K562 (cell line): ENCODE measurements around the gene ACSF2. TPM values are rescaled to one million over a fixed set of nuclear protein-coding genes. Genes with fewer than 3 reads are reported as not detected.

ENCODE experiments used
- CBFB ChIP-seq: sonication (generic); formaldehyde crosslinking; IDR thresholded peaks from 2 replicates; pipeline ENCODE4 v1.4.0; 2020; ENCODE audit warnings: mild to moderate bottlenecking, missing genetic modification reagents
- GATAD2A ChIP-seq: fragments of 450-650 bp; IDR thresholded peaks from 2 replicates; pipeline ENCODE4 v1.6.1; 2017
- HIVEP1 ChIP-seq: fragments of 250-450 bp; sonication (Bioruptor Pico); IDR thresholded peaks from 2 replicates; pipeline ENCODE4 v1.4.0; 2020; ENCODE audit warnings: mild to moderate bottlenecking
- HNRNPH1 ChIP-seq: fragments of 200-400 bp; formaldehyde crosslinking; optimal IDR thresholded peaks from 2 replicates; pipeline ENCODE3; 2017; ENCODE audit warnings: low read depth, mild to moderate bottlenecking, low read length, moderate library complexity
- ILK ChIP-seq: fragments of 450-650 bp; IDR thresholded peaks from 2 replicates; pipeline ENCODE4 v1.6.1; 2016; ENCODE audit warnings: missing genetic modification characterization, low read depth, mild to moderate bottlenecking, missing compliant biosample characterization, moderate library complexity, borderline replicate concordance
- KDM5B ChIP-seq: fragments of 200-600 bp; sonication (generic); IDR thresholded peaks from 2 replicates; pipeline ENCODE4 v1.6.1; 2012; ENCODE audit warnings: low read depth, mild to moderate bottlenecking, moderate library complexity, low read length, control low read depth, inconsistent platforms; ENCODE audit not compliant: insufficient replicate concordance
- MEF2D ChIP-seq: conservative IDR thresholded peaks from 2 replicates; pipeline ENCODE4 v1.6.1; 2016; ENCODE audit warnings: low read depth, missing genetic modification characterization, missing compliant biosample characterization
- NCOA4 ChIP-seq: fragments of 450-650 bp; IDR thresholded peaks from 2 replicates; pipeline ENCODE4 v1.6.1; 2018; ENCODE audit warnings: mild to moderate bottlenecking; ENCODE audit not compliant: partially characterized antibody
- PHB ChIP-seq: fragments of 250-450 bp; sonication (Bioruptor Pico); IDR thresholded peaks from 2 replicates; pipeline ENCODE4 v1.5.0; 2021
- PTTG1 ChIP-seq: fragments of 450-650 bp; IDR thresholded peaks from 2 replicates; pipeline ENCODE4 v1.6.1; 2016; ENCODE audit warnings: low read depth, mild to moderate bottlenecking, missing genetic modification characterization, missing compliant biosample characterization
- ZFP1 ChIP-seq: fragments of 450-650 bp; formaldehyde crosslinking; IDR thresholded peaks from 2 replicates; pipeline ENCODE4 v1.4.0; 2020; ENCODE audit warnings: mild to moderate bottlenecking, mixed read lengths
- ZKSCAN8 ChIP-seq: fragments of 200-800 bp; sonication (Bioruptor generic); IDR thresholded peaks from 2 replicates; pipeline ENCODE4 v1.6.1; 2016; ENCODE audit warnings: missing genetic modification characterization, missing compliant biosample characterization
- ZNF561 ChIP-seq: fragments of 450-650 bp; formaldehyde crosslinking; conservative IDR thresholded peaks from 2 replicates; pipeline ENCODE4 v1.4.0; 2020; ENCODE audit warnings: mild to moderate bottlenecking, moderate library complexity
- ZNF57 ChIP-seq: fragments of 450-650 bp; formaldehyde crosslinking; IDR thresholded peaks from 2 replicates; pipeline ENCODE4 v1.4.0; 2020; ENCODE audit warnings: mild to moderate bottlenecking, moderate library complexity
- polyA plus RNA-seq, 8 experiments: library from polyadenylated mRNA; depleted of rRNA in 4 of 8; stranded (reverse) in 5 of 8; unstranded in 3 of 8; fragments of >200 nt; fragmentation: Nextera tagmentation in 2 of 8; fragmentation: Illumina TruSeq in 1 of 8; extraction: Ambion mirVana in 2 of 8; extraction: Trizol in 1 of 8; gene quantifications; 2 replicates each; pipeline versions ENCODE4 v1.2.1 to v1.2.3, GENCODE V29; 2011 to 2014; ENCODE audit warnings: inconsistent platforms in 1 of 8, missing spikeins in 1 of 8
- total RNA-seq, 7 experiments: library from RNA; depleted of rRNA in 6 of 7; stranded (reverse); fragments of >200 nt in 6 of 7; fragmentation: Illumina TruSeq in 2 of 7; extraction: Trizol in 2 of 7; gene quantifications; 2 replicates each; pipeline versions ENCODE4 v1.2.1 to v1.2.3, GENCODE V29; 2011 to 2021; ENCODE audit warnings: low replicate concordance in 1 of 7
- TF ChIP-seq, protein P1 (sequence below): fragments of 250-450 bp; sonication (Bioruptor Pico); IDR thresholded peaks from 2 replicates; pipeline ENCODE4 v1.4.0; 2020; ENCODE audit warnings: borderline replicate concordance
- TF ChIP-seq, protein P2 (sequence below): sonication (generic); formaldehyde crosslinking; IDR thresholded peaks from 2 replicates; pipeline ENCODE4 v1.8.0; 2022; ENCODE audit warnings: mild to moderate bottlenecking, low read depth, missing genetic modification reagents
- TF ChIP-seq, protein P3 (sequence below): fragments of 450-650 bp; IDR thresholded peaks from 2 replicates; pipeline ENCODE4 v1.6.1; 2016; ENCODE audit warnings: antibody characterized with exemption
- TF ChIP-seq, protein P4 (sequence below): IDR thresholded peaks from 2 replicates; pipeline ENCODE4 v1.6.1; 2014; ENCODE audit warnings: antibody characterized with exemption
- TF ChIP-seq, protein P5 (sequence below): fragments of 250-450 bp; sonication (Bioruptor Pico); IDR thresholded peaks from 2 replicates; pipeline ENCODE4 v1.8.0; 2022; ENCODE audit warnings: inconsistent platforms, mild to moderate bottlenecking, moderate library complexity, borderline replicate concordance

Gene ACSF2
- total and polyA plus RNA-seq, 9 of the 15 experiments (the other 6 are each of a cell fraction or from before 2014, with no cell fraction given), result 0.89 to 6.1 (median 3.5) TPM

DNA sequence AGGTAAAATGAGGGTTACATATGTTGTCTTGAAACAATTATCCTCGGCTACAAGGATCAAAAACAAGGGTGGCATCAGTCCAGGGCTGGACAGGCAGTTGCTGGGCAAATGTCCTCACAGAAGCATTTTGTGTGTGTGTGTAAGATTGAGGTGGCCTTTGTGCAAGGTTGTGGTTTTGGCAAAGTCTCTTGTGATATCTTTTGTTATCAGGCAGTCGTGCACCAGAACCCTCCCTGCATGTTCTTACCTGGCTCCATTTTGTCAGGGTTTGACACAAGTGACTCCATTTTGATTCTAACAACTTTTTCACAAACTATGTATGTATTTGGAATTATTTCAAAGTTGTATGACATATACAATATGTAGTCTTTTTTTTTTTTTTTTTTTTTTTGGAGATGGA lies 22.6 kb downstream of the ACSF2 start (continued):
- TF ChIP-seq, protein P1, sequence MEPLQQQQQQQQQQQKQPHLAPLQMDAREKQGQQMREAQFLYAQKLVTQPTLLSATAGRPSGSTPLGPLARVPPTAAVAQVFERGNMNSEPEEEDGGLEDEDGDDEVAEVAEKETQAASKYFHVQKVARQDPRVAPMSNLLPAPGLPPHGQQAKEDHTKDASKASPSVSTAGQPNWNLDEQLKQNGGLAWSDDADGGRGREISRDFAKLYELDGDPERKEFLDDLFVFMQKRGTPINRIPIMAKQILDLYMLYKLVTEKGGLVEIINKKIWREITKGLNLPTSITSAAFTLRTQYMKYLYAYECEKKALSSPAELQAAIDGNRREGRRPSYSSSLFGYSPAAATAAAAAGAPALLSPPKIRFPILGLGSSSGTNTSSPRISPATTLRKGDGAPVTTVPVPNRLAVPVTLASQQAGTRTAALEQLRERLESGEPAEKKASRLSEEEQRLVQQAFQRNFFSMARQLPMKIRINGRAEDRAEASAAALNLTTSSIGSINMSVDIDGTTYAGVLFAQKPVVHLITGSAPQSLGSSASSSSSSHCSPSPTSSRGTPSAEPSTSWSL (CRISPR knock-in tag), result no peak
- no peak for TF ChIP-seq GATAD2A
- TF ChIP-seq MEF2D (tag), result peak; percentile 80
- TF ChIP-seq, protein P2, sequence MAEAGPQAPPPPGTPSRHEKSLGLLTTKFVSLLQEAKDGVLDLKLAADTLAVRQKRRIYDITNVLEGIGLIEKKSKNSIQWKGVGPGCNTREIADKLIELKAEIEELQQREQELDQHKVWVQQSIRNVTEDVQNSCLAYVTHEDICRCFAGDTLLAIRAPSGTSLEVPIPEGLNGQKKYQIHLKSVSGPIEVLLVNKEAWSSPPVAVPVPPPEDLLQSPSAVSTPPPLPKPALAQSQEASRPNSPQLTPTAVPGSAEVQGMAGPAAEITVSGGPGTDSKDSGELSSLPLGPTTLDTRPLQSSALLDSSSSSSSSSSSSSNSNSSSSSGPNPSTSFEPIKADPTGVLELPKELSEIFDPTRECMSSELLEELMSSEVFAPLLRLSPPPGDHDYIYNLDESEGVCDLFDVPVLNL (CRISPR knock-in tag), result no peak
- TF ChIP-seq, protein P3, sequence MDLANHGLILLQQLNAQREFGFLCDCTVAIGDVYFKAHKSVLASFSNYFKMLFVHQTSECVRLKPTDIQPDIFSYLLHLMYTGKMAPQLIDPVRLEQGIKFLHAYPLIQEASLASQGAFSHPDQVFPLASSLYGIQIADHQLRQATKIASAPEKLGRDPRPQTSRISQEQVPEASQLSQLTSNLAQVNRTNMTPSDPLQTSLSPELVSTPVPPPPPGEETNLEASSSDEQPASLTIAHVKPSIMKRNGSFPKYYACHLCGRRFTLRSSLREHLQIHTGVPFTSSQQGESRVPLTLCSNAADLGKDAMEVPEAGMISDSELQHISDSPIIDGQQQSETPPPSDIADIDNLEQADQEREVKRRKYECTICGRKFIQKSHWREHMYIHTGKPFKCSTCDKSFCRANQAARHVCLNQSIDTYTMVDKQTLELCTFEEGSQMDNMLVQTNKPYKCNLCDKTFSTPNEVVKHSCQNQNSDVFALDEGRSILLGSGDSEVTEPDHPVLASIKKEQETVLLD, result no peak
- no peak for TF ChIP-seq PHB (CRISPR knock-in tag)
- TF ChIP-seq ZNF561, result no peak
- TF ChIP-seq KDM5B, result no peak
- no peak for TF ChIP-seq ILK (tag)
- peak; percentile 84 for TF ChIP-seq HIVEP1 (CRISPR knock-in tag)
- no peak for TF ChIP-seq ZNF57 (CRISPR knock-in tag)
- no peak for TF ChIP-seq CBFB (CRISPR knock-in tag)
- peak; percentile 75; the same call in 1 of the 2 replicates for TF ChIP-seq ZKSCAN8
- no peak for TF ChIP-seq NCOA4
- TF ChIP-seq, protein P4, sequence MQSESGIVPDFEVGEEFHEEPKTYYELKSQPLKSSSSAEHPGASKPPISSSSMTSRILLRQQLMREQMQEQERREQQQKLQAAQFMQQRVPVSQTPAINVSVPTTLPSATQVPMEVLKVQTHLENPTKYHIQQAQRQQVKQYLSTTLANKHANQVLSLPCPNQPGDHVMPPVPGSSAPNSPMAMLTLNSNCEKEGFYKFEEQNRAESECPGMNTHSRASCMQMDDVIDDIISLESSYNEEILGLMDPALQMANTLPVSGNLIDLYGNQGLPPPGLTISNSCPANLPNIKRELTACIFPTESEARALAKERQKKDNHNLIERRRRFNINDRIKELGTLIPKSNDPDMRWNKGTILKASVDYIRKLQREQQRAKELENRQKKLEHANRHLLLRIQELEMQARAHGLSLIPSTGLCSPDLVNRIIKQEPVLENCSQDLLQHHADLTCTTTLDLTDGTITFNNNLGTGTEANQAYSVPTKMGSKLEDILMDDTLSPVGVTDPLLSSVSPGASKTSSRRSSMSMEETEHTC, result no peak
- no peak for TF ChIP-seq HNRNPH1
- peak; percentile 84 for TF ChIP-seq PTTG1 (tag)
- TF ChIP-seq ZFP1 (CRISPR knock-in tag), result 0 out of 2 replicates have a peak, but pooled peaks have one; percentile 35
- TF ChIP-seq, protein P5, sequence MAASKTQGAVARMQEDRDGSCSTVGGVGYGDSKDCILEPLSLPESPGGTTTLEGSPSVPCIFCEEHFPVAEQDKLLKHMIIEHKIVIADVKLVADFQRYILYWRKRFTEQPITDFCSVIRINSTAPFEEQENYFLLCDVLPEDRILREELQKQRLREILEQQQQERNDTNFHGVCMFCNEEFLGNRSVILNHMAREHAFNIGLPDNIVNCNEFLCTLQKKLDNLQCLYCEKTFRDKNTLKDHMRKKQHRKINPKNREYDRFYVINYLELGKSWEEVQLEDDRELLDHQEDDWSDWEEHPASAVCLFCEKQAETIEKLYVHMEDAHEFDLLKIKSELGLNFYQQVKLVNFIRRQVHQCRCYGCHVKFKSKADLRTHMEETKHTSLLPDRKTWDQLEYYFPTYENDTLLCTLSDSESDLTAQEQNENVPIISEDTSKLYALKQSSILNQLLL (CRISPR knock-in tag), result no peak
